Mucosa of rectum (tissue), 2 donors: ENCODE data around the gene TKTL2.
"Not testable (repeated sequence)": the region's sequence is repeated elsewhere in the genome, so short reads cannot be mapped to it uniquely, and the experiment has no call there.

Source experiments
- H3K27ac ChIP-seq, 2 donors: one replicate each; pipeline ENCODE4 v1.7.0; 2013; ENCODE audit warnings: inconsistent platforms in 2 of 2, low read depth in 2 of 2, low read length in 2 of 2
- H3K27me3 ChIP-seq, 2 donors: one replicate each; pipeline ENCODE4 v1.7.0; 2013; ENCODE audit warnings: low read length in 2 of 2; ENCODE audit not compliant: control insufficient read depth in 2 of 2, insufficient read depth in 2 of 2
- H3K36me3 ChIP-seq, 2 donors: one replicate each; pipeline ENCODE4 v1.7.0; 2013; ENCODE audit warnings: low read length in 2 of 2; ENCODE audit not compliant: control insufficient read depth in 2 of 2, insufficient read depth in 2 of 2
- H3K4me1 ChIP-seq, 2 donors: one replicate each; pipeline ENCODE4 v1.7.0; 2013; ENCODE audit warnings: low read length in 2 of 2, mild to moderate bottlenecking in 1 of 2; ENCODE audit not compliant: control insufficient read depth in 2 of 2, insufficient read depth in 2 of 2
- H3K4me3 ChIP-seq, 2 donors: one replicate each; pipeline ENCODE4 v1.7.0; 2013; ENCODE audit warnings: low read length in 2 of 2
- H3K9ac ChIP-seq, 2 donors: one replicate each; pipeline ENCODE4 v1.7.0; 2013; ENCODE audit warnings: low read length in 2 of 2, low read depth in 1 of 2, mild to moderate bottlenecking in 1 of 2
- H3K9me3 ChIP-seq, 2 donors: one replicate each; pipeline ENCODE4 v1.7.0; 2013; ENCODE audit warnings: low read length in 2 of 2; ENCODE audit not compliant: control insufficient read depth in 2 of 2
- donor health status: healthy.
- donor health status: Normal muscosa, but diverticular disease.

Gene TKTL2

DNA sequence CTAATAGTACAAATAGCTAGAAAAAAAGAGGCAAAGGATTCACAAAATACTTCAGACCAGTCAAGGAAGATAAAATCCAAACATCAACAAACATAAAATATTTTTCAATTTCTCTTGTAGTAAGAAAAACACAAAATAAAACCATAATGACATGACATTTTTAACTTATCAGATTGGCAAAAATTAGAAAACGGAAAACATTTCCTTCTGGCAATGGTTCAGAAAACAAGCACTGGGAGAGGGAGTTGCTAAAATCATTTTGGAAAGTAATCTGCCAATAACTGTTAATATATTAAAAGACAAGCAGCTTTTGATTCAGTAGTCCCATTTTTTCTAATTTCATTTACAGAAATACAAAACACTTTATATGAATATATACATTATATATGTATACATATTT is 26.1 kb downstream of the TKTL2 start:
- Histone ChIP-seq H3K36me3 (no peaks in the 10 kb centered on the region), H3K27me3 (no peaks in the 10 kb centered on the region), H3K9ac (no peak overlapping the region), H3K4me3 (no peak overlapping the region), H3K4me1 (no peaks in the 10 kb centered on the region), H3K27ac (no peak overlapping the region), H3K9me3 (no peaks in the 10 kb centered on the region)

GRCh38 chr4:163447023-163447422 is 26.5 kb downstream of the TKTL2 start:
- H3K36me3 ChIP-seq, H3K4me1 ChIP-seq: not testable (repeated sequence)

DNA sequence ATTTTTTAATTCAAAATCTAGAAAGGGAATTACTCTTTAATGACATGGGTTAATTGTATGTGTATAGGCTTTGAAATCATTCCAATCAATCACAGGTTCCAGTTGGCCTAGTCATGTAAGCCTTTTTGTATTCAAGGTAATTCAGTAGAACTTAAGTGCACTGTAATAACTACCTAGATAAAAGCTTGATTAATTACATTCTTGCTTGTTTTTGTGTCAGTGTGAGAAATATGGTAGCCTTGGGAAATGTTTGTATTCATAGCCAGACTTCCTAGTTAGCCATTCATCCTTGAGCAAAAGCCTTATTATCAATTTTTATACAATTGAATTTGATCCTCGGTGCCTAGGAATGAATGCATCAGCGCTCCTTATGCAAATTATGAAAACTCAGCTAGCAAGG is 33.5 kb downstream of the TKTL2 start:
- no peak overlapping the region for H3K27ac ChIP-seq
- H3K4me3 ChIP-seq: no peak overlapping the region
- H3K4me1 ChIP-seq: no peaks in the 10 kb centered on the region

More at GRCh38 chr4:163447023-163447422, 26.5 kb downstream of the TKTL2 start:
- H3K9ac ChIP-seq, H3K27me3 ChIP-seq, H3K4me3 ChIP-seq, H3K27ac ChIP-seq, H3K9me3 ChIP-seq: not testable (repeated sequence)

More for the DNA sequence above, 33.5 kb downstream of the TKTL2 start:
- no peaks in the 10 kb centered on the region for H3K36me3 ChIP-seq
- H3K9ac ChIP-seq: no peak overlapping the region
- no peaks in the 10 kb centered on the region for H3K9me3 ChIP-seq
- peaks cover 0 to 3% of the 10 kb centered on the region in 2 donors for H3K27me3 ChIP-seq
